HL-60 (cell line): ENCODE results near the gene LRRC75B.

Source experiments
- DNase-seq, 2 experiments: peaks; one replicate each; pipeline ENCODE4 v3.0.0-alpha.2; 2010 to 2020; ENCODE audit warnings: low read depth in 1 of 2, low spot score in 1 of 2
- H3K27ac ChIP-seq: fragments of 250-450 bp; sonication (Bioruptor Pico); replicated peaks from 2 replicates; pipeline ENCODE4 v1.5.1; 2020; ENCODE audit warnings: mild to moderate bottlenecking, moderate library complexity
- H3K27me3 ChIP-seq: fragments of 250-450 bp; sonication (Bioruptor Pico); 2 replicates; pipeline ENCODE4 v1.5.1; 2021; ENCODE audit warnings: mild to moderate bottlenecking, moderate library complexity; ENCODE audit not compliant: insufficient read depth, poor library complexity, severe bottlenecking
- H3K4me3 ChIP-seq: replicated peaks from 2 replicates; pipeline ENCODE4 v1.5.1; 2011; ENCODE audit warnings: mild to moderate bottlenecking, control low read depth, low read length; ENCODE audit not compliant: insufficient read depth
- GABPA ChIP-seq: IDR thresholded peaks from 2 replicates; pipeline ENCODE4 v1.6.1; 2012; ENCODE audit warnings: low read depth
- POLR2AphosphoS5 ChIP-seq: IDR thresholded peaks from 2 replicates; pipeline ENCODE4 v1.6.1; 2012; ENCODE audit warnings: low read depth
- SPI1 ChIP-seq: IDR thresholded peaks from 2 replicates; pipeline ENCODE4 v1.6.1; 2012; ENCODE audit warnings: low read depth, mild to moderate bottlenecking, borderline replicate concordance
- TF ChIP-seq, protein P1 (sequence below): IDR thresholded peaks from one replicate; pipeline ENCODE4 v1.5.1; 2011; ENCODE audit warnings: low read length, control low read depth, inconsistent platforms; ENCODE audit not compliant: insufficient read depth
- TF ChIP-seq, protein P2 (sequence below): IDR thresholded peaks from 2 replicates; pipeline ENCODE4 v1.6.1; 2012; ENCODE audit warnings: low read depth; ENCODE audit not compliant: insufficient replicate concordance

LRRC75B gene

DNA sequence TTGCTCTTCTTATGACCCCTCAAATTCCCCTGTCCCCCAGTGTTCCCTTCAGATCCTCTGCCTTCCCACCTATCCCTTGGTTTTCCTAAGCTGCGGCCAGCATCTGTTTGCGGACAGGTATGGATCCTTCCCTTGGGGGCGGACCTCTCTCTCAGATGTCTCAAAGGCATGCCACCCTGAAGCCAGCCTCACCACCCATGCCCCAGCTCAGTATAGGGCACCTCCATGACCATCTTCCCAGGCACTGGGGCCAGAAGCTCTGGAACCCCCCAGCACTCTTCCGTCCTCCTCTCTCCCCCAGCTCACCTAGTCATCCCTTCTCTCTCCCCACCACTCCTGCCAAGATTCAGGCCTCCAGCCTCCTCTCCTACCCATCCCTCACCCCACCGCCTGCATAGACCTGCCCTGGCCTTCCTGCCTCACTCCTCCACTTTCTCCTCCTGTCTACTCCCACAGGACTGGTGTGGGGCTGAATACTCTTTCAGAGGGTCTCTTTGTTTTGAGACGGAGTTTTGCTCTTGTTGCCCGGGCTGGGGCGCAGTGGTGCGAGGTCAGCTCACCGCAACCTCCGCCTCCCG, 2.2 kb downstream of the LRRC75B start:
- Histone ChIP-seq H3K4me3 (no peak overlapping the region), H3K27me3 (no peaks in the 10 kb centered on the region), H3K27ac (no peak overlapping the region)
- DNase-seq, result no peak
- TF ChIP-seq GABPA, result no peak
- TF ChIP-seq, protein P1, sequence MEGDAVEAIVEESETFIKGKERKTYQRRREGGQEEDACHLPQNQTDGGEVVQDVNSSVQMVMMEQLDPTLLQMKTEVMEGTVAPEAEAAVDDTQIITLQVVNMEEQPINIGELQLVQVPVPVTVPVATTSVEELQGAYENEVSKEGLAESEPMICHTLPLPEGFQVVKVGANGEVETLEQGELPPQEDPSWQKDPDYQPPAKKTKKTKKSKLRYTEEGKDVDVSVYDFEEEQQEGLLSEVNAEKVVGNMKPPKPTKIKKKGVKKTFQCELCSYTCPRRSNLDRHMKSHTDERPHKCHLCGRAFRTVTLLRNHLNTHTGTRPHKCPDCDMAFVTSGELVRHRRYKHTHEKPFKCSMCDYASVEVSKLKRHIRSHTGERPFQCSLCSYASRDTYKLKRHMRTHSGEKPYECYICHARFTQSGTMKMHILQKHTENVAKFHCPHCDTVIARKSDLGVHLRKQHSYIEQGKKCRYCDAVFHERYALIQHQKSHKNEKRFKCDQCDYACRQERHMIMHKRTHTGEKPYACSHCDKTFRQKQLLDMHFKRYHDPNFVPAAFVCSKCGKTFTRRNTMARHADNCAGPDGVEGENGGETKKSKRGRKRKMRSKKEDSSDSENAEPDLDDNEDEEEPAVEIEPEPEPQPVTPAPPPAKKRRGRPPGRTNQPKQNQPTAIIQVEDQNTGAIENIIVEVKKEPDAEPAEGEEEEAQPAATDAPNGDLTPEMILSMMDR, result no peak
- TF ChIP-seq POLR2AphosphoS5, result no peak
- no peak for TF ChIP-seq SPI1
- TF ChIP-seq, protein P2, sequence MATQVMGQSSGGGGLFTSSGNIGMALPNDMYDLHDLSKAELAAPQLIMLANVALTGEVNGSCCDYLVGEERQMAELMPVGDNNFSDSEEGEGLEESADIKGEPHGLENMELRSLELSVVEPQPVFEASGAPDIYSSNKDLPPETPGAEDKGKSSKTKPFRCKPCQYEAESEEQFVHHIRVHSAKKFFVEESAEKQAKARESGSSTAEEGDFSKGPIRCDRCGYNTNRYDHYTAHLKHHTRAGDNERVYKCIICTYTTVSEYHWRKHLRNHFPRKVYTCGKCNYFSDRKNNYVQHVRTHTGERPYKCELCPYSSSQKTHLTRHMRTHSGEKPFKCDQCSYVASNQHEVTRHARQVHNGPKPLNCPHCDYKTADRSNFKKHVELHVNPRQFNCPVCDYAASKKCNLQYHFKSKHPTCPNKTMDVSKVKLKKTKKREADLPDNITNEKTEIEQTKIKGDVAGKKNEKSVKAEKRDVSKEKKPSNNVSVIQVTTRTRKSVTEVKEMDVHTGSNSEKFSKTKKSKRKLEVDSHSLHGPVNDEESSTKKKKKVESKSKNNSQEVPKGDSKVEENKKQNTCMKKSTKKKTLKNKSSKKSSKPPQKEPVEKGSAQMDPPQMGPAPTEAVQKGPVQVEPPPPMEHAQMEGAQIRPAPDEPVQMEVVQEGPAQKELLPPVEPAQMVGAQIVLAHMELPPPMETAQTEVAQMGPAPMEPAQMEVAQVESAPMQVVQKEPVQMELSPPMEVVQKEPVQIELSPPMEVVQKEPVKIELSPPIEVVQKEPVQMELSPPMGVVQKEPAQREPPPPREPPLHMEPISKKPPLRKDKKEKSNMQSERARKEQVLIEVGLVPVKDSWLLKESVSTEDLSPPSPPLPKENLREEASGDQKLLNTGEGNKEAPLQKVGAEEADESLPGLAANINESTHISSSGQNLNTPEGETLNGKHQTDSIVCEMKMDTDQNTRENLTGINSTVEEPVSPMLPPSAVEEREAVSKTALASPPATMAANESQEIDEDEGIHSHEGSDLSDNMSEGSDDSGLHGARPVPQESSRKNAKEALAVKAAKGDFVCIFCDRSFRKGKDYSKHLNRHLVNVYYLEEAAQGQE, result no peak

DNA sequence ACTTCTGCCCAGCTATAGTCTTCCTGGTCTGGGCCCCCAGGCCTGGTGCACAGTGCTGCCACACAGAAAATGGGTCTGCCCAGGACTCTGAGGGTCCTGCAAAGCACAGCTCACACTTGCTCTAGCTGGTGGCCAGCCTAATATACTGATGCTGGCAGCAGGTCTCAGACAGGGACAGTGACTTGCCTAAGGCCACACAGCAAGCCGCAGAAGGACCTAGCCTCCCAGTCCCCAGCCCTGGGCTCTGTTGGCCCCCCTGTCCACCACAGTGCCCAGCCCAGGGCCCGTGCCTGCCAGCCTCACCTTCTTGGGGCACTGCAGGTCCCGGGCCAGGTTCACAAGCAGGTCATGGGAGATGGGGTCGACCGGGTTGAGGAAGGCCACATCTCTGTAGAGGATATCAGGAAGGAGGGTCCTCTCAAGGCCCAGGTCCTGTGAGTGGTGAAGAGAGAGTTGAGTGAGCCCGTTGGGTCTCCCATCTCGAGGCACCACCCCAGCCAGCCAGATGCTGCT, 3.3 kb downstream of the LRRC75B start:
- TF ChIP-seq SPI1 (no peak), POLR2AphosphoS5 (no peak), GABPA (no peak)
- TF ChIP-seq, protein P1, result no peak
- TF ChIP-seq, protein P2, result no peak
- H3K27me3 ChIP-seq, result no peaks in the 10 kb centered on the region
- no peak for DNase-seq

DNA sequence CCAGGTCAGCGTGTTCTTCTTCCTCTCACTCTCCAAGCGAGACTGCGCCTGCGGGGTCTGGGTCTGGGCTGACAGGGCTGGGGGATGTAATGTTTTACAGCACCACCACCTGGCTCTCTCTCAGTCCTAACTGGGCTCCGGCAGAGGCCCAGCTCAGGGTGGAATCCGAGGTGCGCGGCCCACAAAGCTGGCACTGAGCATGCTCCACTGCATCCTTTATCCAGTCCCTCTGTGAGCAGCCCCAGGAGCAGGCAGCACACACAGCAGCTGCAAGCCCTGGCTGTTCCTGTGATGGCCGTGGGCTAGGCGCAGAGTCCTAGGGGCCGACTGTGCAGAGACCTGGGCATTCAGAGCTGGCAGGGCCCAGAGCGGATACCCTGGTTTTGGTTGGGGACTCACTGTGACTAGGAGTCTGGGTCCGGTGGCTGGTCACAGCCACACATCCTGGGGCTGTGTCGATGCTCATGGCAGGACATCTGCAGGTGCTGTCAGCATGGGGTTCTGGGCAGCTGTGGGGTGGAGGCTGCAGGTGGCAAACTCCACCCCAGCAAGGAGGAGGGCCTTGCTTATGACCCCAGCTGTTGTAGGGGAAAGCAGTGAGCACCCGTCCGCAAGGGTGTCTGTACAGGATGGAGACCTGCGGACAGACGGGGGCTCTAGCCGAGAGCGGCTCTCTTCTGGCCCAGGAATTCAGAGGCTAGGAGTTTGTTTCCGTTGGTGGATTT, 4.0 kb downstream of the LRRC75B start:
- no peak overlapping the region for H3K27ac ChIP-seq
- TF ChIP-seq SPI1 (no peak), GABPA (no peak), POLR2AphosphoS5 (no peak)
- TF ChIP-seq, protein P1, result no peak
- TF ChIP-seq, protein P2, result no peak

More for the DNA sequence above, 3.3 kb downstream of the LRRC75B start:
- no peak overlapping the region for H3K27ac ChIP-seq
- H3K4me3 ChIP-seq, result no peak overlapping the region

More for the DNA sequence above, 4.0 kb downstream of the LRRC75B start:
- DNase-seq, result no peak
- Histone ChIP-seq H3K4me3 (no peak overlapping the region), H3K27me3 (no peaks in the 10 kb centered on the region)
